Measurements from ENCODE around the gene RPL19.

The RPL19 gene

DNA sequence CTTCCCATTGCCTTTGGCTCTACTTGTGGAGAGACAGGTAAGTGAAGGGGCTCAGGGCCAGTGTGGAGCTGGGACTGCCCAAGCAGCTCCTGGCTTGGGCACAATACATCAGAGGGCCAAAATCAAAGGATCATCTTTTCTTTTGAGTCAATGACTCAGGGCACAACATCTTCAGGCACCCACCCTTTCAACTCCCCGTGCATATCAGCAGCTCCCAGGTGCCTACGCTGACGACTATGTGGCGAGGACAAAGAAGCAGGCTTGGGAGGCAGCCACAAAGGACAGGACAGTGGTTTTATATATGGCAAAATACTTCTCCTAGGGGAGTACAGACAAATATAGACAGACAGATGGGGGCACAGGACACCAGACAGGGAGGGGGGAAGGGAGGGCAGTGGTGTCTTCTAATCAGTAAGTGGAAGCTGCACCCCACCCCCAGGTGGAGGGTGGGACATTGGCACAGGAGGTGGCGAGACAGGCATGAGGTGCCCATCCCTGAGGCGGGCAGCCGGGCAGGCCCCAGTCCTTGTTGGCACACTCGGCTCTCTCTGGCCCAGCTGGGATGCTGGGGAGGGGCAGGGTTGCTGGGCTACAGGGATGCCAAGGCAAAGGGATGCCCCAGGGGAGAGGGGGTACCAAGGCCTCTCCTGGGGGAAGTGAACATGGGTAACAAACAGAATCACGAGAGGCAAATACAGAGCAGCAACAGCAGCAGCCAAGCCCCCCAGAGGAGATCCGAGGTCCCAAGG lies 26.4 kb upstream of the RPL19 start:
- DNase-seq, result no peak

DNA sequence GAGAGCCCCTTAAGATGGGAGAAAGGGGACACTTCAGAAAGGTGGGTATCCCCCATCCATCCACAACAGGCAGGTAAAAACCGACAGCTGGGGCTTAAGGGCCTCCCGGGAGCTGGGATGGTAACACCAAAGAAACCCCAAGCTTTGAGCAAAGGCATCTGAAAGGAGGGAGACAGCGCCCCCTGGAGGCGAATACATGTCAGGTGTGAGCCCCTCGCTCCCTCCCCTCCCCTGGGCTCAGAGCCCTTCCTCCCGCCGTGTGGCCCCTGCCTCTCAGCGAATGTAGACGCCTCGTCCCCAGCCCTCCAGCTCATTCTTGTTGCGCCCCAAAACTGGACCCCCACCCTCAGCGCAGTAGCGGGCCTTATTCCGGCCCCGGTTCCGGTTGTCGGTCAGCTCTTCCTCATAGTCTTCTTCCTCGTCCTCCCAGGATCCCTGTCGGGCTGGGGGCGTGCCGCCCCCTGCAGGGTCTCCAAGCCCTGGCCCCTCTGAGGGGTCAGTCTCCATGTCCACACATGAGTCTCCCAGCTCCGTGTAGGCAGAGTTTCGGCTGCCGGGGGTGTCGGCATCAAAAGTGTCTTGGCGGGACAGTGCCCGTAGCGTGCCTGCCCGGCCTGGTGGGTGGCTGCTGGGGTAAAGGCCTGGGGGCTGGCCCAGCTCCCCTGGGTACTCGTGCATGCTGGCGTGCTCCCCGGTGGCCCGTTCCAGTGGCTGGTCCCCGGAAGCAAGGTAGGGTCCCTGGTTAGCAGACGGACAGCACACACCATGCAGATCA lies 25.0 kb upstream of the RPL19 start:
- DNase-seq, result peak; percentile 64 to 66

DNA sequence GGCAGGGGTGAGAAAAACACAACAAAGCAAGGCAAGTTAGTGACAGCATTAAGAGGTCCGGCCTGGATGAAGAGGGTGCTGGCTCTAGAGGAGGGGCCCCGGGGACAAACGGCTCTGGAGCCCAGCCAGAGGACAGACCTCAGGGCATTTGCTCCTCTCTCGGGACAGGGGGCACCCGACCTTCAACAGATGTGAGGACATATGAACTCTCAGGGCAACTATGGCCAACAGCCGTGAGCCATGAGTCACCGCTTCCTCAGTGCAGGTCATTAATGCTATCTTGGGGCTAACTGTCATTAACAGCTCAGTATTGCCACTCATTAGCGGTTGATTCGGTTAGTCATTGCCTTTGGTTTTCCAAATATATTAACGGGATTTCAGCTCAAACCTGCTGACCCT lies 24.4 kb upstream of the RPL19 start:
- DNase-seq, result no peak

DNA sequence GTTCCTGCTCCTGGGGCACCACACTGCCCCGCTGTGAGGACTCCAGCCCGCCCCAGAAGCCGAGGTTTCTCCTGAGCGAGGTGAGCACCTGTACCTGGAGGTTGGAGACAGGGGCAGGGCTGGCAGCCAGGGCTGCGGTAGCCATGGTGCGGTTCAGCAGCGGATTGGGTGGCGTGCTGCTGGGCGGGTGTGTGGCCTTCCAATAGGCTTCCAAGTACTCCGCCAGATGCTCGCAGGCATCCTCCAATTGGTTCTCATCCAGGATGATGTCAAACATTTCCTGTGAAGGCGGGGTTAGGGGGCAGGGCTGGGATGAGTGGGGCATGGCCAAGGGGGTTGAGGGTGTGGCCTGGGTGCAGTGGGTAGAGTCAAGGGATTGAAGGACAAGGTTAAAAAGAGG lies 22.8 kb upstream of the RPL19 start:
- DNase-seq, result no peak

DNA sequence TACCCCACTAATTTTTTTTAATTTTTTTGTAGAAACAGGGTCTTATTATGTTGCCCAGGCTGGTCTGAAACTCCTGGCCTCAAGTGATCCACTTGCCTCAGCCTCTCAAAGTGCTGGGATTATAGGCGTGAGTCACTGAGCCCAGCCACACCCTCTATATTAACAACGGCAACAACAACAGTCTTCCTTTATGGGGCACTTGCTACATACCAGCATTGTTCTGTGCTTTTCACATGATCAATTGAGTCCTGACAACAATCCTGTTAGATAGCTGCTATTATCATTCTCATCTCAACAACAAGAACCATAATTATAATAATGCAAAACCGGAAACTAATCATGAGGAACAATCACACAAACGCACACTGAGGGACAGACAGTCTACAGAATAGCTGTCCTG lies 21.5 kb upstream of the RPL19 start:
- DNase-seq, result no peak

DNA sequence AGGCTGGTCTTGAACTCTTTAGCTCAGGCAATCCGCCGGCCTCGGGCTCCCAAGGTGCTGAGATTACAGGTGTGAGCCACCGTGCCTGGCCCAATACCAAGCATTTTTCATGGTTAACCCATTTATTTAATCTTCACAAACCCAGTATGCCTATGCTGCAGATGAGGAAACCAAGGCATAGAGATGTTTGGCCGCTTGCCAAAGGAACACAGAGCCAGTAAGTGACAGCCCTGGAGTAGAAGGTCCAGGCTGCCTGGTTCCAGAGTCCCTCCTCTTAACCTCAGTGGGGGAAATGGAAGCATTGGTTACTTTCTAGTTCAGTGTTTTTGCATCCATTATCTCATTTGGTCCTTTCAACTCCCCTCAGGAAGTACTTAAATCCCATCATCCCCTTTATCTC lies 18.8 kb upstream of the RPL19 start:
- DNase-seq, result no peak

DNA sequence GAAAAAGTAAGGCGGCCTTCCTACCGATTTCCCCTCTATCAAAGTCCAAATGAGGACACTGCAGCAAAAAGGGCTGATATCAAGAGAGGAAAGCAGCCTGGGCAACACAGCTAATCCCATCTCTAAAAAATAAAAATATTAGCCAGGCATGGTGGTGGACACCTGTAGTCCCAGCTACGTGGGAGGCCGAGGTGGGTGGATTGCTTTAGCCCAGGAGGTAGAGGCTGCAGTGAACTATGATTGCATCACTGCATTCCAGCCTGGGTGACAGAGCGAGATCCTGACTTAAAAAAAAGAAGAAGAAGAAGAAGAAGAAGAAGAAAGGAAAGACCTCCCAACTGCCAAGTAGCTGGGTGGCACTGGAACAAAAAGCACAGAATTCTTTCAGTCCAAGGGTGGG lies 17.0 kb upstream of the RPL19 start:
- no peak for DNase-seq

DNA sequence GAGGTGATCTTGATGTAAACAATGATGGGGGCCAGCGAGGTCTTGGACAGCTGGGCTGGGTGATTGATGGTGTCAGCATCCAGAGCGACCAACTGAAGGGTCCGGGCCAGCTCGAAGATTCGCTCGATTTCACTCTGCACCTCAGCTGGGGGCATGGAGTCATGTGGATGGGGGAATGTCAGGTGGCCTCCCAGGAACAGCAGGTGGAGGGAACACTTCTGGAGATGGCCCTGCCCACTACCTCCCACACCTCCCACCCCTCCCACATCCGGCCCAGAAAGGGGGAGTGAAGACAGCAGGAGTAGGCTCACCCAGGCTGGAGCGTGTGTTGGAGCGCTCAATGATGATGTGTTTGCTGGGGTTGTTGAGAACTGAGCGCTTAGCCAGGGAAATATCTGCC lies 16.4 kb upstream of the RPL19 start:
- DNase-seq, result no peak

DNA sequence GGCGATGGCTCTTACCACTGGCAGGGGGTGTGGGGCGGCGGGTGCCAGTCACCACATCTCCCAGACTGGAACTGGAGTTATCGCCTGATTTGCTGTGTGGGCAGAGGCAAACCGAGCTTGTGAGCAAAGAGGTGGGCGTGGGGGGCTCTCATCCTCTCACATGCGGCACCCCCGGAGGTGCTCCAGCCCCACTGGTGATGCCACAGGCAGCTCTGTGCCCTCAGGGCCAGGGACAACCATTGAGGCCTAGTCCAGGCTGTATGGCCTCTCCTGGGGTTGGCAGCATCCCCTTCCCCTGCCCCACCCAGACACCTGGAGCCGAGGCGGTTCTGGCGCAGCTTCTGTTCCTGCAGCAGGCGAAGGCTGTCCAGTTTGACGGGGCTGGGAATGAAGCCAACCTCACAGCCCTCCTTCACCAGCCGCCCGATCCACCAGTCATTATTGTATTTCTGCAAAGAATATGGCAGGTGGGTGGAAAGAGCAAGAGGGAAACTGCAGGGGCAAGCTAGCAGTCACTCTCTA lies 13.5 kb upstream of the RPL19 start:
- DNase-seq, result no peak

DNA sequence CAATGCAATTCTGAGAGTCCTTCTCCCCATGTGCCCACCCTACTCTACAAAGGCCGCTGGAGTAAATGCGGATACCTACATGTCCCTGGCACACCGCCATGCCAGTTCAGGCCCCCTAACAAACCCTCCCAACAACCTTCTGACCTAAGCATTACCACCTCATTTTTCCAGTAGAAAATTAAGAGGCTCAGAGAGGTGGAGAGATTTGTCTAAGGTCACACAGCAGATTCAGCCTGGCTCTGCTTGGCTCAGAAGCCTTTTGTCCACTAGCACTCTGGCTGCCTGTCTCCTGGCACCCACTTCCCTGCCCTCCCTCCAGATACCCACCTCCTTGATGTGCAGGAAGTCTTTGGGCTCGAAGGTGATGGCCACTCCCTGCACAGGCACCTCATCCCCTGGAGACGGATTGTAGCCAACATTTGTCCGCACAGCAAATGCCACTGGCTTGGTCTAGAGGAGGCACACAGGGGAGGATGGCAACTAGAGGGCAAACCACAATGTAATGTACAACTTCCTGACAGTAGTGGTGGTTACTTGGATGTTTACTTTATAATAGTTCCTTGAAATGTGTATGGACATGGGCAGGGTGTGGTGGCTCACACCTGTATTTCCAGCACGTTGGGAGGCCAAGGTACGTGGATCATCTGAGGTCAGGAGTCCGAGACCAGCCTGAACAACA lies 12.8 kb upstream of the RPL19 start:
- DNase-seq, result no peak

DNA sequence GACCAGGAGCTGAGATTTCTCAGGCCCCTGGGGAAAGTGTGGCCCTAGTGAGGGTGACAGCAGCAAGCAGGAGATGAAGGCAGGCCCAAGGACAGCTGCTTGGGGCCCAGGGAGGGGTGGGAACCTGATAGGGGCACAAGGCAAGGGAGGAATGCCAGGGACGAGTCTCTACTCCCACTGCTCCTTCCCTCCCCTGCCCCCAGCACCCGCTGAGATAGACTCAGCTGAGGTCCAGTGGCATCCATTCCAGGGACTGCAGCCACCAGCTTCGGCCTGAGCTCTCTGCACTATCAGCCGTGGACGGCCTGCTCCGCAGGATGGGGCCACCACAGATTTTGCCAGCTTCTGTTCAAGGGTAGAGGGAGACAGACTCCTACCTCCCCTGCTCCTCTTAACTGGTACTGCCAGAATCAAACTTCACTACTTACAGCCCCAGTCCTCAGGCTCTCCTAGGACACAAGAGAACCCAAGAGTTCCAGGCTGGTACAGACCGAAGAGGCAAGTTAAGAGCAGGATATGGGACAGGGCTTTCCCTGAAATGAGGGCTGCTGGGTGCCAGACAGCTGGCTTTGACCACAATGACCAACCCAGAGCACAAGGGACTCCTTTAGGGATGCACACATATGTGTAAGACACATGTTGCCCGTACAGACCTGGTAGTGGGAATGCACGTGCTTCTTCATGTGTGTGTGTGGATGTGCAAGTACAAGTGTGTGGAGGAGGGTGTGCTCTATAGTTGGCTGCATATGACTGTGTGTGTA lies 8.2 kb upstream of the RPL19 start:
- no peak for DNase-seq

DNA sequence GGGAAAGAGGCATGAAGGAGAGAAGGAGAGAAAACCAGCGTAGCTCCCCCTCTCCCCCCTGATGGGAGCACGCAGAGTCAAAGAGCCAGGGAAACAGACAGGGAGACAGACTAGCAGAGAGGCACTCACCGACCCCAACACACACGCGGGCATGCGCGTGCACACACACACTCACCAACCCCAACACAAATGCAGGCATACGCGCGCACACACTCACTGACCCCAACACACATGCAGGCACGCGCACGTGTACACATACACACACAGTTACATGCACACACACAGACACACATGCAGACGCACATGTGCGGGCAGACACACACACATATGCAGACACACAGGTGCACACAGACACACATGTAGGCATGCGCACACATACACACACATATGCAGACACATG lies 7.2 kb upstream of the RPL19 start:
- DNase-seq, result no peak

DNA sequence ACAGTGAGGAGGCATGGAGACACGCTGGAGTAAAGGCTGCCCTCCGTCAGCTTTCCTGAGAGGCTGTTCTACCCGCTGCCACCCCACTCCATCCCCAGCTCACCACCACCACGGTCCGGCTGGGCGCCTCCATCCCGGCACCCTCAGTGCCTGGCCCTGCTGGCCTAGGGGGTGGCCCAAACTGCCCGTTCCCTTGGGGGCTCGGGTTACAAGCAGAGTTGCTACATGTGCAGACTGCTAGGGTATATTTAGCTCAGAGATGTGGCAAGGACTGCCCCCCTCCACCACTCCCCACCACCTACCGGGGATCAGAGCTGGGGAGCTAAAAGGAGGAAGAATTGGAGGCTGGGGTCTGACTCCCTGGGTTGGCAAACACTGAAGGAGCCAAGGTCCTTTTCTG lies 6.7 kb upstream of the RPL19 start:
- no peak for DNase-seq

DNA sequence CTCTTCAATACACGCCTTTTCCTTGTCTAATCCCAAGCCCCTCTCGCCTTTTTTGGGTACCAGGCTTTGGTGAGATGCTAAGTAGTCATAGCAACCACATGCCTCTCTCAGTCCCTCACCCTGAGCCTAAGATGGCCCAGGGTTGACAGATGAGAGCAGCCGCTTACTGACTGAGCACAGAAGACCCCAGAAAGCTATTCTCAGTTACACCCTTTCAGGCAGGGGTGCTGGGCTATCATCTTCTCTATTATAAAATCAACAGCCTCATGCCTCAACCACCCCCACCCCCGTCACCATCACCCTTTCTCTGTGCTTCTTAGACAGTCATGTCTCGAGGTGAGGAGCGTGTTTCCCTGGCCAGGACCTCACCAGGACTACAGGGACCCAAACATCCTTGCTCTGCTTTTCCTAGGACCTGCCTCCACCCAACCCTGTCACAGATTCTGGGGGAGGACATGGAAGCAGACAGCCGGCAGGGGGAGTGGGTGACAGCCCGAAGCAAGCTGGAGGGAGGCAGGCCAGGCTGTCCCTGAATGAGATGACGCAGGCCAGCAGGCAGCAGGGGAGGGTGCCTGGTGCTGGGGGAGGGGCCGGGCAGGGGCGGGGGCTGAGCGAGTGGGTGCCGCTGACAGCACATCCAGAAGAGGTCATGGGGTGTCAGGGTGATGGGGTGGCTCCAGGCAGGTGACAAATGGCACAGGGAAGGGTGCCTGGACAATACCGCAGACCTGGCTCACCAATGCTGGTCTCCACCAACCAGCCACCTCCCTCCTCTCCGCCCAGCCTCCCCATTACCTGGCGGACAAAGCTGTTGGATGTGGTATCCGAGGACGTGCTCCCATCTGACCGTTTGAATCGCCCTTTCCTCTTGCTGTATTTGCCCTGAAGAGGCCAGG lies 5.7 kb upstream of the RPL19 start:
- DNase-seq, result no peak

DNA sequence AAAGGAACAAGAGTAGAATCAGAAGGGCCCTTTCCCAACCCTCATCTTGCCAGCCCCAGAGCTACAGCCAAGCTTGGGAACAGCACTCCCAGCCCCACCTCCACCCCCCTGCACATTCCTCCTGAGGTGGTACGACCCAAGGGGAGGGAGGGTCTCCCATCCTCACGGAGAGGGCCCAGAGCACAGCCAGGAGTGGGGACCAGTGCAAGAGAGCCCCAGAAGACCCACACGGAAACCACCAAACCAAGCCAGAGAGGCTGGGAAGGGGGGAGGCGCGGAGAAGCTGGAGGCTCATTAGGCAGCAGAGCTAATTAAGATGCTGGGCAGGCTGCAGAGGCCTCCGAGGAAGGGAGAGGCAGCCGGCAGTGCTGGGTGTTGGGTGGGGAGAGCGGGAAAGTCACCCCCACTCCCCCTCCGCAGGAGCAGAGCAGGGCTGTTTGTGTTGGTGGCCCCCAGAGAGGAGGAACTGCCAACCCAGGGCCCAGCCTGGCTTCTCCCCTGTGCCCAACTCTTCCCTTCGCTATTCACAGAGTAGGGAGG lies 5.0 kb upstream of the RPL19 start:
- DNase-seq, result no peak

DNA sequence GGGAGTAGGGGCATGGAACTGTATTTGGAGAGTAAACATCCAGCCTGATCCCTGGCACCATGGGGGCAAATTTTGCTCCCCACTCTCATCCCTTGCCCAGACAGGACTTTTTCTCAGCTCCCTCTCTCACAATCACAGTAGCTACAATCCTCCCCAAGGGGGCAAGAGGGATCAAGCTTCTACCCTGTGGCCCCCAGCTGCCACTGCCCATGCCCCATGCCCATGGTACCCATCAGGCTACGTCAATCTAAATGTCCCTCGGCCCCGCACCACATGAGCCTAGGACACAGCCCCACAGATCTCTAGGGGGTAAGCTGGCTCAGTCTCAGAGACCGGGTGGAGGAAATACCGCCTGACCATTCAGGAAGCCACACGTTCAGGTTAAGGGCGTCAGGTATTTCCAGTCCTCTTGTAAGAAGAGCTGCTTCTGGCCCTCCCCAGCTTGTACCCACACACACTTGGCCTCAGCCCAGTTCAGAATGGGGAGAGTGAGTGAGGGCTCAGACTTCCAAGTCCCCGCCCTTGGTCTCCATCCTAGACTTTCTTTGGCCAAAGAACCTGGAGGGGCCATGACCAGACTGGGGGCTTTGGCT lies 4.4 kb upstream of the RPL19 start:
- DNase-seq, result no peak

DNA sequence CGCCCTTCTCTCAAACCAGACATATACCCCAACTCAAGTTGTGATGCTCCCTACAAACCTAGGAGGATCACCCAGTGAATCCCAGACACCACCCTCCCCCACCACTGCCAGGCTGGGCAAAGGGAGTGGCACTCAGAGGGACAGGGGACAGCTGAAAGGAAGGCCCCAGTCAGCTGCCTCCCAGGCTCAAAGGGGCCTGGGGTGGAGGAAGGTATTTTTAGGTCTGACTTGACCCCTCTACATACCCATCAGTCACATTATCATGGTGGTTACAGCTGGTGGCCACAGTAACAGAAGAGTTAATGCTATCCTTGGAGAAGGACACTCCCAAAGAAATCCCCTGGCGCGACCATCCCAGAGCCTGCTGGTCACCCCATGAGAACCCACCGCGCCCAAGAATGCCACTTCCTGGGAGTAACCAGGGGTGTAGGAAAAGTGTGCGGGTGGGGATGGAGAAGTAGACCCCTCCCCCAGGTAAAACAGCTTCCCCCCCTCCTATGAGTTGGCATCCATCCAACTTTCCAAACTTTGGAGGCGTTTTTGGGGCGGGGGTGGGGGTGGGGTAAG lies 3.8 kb upstream of the RPL19 start:
- DNase-seq, result no peak

DNA sequence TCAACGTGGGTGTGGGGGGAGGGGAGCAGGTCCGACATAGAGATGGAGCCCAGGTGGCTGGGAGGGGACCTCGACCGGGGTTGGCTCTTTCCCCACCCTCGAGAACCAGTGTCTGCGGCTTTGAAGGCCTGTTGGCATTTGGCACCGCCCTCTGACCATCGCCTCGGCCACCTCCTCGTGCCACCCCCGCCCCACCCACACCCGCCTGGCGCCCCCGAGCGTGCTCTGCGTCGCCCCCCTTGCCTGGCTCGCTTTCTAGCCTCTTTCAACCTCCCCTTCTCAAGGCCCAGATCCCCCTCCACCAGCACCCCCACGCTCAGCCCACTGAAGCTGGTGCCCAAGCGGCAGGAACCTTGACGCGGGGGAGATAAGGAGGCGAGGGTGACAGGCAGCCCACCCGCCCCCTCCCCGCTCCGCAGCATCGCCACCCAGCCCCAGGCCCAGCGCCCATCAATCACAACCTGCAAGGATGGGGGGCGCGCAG lies 3.2 kb upstream of the RPL19 start:
- no peak for DNase-seq

DNA sequence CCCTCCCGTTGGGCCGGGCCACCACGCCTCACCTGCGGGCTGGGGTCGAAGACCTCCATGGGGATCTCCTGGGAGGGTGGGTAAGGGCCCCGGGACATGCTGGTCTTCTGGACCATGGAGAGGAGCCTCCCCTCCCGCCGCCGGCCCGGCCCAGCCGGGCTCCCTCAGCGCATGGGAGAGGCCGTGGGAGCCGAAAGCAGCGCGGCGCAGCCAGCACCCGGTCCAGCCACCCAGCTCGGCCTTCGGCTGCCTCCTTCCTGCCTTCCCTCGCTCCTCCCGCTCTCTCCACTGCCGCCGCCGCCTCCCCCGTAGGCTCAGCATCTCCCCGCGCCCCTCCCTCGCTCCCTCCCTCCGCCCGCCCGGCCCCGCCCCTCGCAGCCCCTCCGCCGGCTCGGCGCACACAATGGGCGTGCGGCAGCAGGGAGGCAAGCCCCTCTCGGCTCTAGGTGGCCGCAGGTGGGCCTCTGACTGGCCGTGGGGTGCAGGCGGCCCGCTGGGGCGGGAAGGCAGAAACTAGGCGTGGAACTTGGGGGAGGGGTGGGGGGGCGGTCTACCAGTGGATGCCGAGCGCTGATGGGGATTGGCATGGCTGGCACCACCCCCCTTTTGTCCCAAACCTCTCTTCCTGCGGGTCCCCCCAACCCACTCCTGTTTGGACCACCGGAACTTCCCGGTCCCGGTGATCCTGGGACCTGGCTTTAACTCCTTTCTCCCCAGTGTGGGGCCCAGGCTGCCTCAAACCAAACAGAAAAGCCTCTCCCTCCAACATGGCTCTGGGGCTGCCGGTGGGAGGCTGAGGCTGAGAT lies 2.5 kb upstream of the RPL19 start, which contains the start of gene CACNB1:
Gene CACNB1, minus strand, starts transcription at position 290 of the 806 bp plus-strand sequence. Its CDS starts 174 bp downstream, at position 116.
- DNase-seq, result peak; percentile 63 to 75

DNA sequence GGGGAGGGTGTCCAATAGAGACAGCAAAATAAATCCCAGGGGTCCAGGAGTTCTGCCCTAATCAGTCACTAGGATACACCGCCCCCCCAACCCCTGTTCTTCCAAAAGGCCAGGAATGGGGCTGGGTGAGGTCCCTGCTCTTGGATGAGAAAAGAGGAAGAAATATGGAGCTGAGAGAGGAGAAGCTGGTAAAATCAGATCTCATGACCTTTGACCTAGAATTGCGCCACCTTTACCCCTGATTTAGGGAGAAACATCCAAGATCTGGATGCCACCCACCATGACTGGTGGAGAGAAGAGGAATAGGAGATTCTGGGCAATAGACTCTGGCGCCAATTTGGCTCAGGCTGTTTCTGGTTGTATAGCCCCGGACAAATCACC lies 1.9 kb upstream of the RPL19 start:
- DNase-seq, result no peak

Measured in stimulated activated CD4-positive, alpha-beta T cell treated with anti-CD3 and anti-CD28 coated beads, Interleukin-4, amount 100 ng/mL, for 4 hours (primary cell).